ENCODE measurements around the gene TMUB1. TPM values are rescaled to one million over a fixed set of nuclear protein-coding genes. Genes with fewer than 3 reads are reported as not detected.

Gene TMUB1
- total RNA-seq, 1 experiment from 2014 or later: 51.2 TPM

- CTCF ChIA-PET: interaction anchor here (0.8 to 1.2 kb wide), 2 partner anchors 27 to 55 kb away, joined by 4 to 5 read pairs; partner anchors contain the start of gene ABCB8
- TF ChIP-seq, protein P1, sequence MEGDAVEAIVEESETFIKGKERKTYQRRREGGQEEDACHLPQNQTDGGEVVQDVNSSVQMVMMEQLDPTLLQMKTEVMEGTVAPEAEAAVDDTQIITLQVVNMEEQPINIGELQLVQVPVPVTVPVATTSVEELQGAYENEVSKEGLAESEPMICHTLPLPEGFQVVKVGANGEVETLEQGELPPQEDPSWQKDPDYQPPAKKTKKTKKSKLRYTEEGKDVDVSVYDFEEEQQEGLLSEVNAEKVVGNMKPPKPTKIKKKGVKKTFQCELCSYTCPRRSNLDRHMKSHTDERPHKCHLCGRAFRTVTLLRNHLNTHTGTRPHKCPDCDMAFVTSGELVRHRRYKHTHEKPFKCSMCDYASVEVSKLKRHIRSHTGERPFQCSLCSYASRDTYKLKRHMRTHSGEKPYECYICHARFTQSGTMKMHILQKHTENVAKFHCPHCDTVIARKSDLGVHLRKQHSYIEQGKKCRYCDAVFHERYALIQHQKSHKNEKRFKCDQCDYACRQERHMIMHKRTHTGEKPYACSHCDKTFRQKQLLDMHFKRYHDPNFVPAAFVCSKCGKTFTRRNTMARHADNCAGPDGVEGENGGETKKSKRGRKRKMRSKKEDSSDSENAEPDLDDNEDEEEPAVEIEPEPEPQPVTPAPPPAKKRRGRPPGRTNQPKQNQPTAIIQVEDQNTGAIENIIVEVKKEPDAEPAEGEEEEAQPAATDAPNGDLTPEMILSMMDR (IDR thresholded peaks at IDR 0.05; ENCODE audit: unreplicated experiment): no peak
- DNase-seq: no peak
- no peaks in the 10 kb centered on the region for H3K9me3 Mint-ChIP-seq (ENCODE audit: low read depth, unreplicated experiment)
- H3K27ac Mint-ChIP-seq (ENCODE audit: unreplicated experiment): no peak overlapping the region
- H3K4me3 Mint-ChIP-seq (ENCODE audit: low read depth, unreplicated experiment): peak overlapping the region; percentile 98
- BruUV-seq (replicated peaks): no TSS peak
- no peaks in the 10 kb centered on the region for H3K27me3 Mint-ChIP-seq (ENCODE audit: unreplicated experiment)
- H3K4me1 Mint-ChIP-seq (ENCODE audit: low read depth, unreplicated experiment): peaks cover 24% of the 10 kb centered on the region
- peaks cover 71% of the 10 kb centered on the region for H3K36me3 Mint-ChIP-seq (ENCODE audit: insufficient read depth, unreplicated experiment)
- intact Hi-C loops (cut with micrococcal nuclease; ENCODE audit: unreplicated experiment): loop anchor here (5.0 kb wide), 1 partner anchor 56 kb away; the partner anchor contains the start of gene ABCB8
Measured at GRCh38 chr7:151083824-151084160, 499 bp upstream of the TMUB1 start.

GRCh38 chr7:151082141-151083070 lies 887 bp downstream of the TMUB1 start:
- no TSS peak for BruUV-seq (replicated peaks)
- peaks cover 63% of the 10 kb centered on the region for H3K36me3 Mint-ChIP-seq (ENCODE audit: insufficient read depth, unreplicated experiment)
- TF ChIP-seq, protein P1 (IDR thresholded peaks at IDR 0.05; ENCODE audit: unreplicated experiment): no peak
- no peak for DNase-seq
- H3K27ac Mint-ChIP-seq (ENCODE audit: unreplicated experiment): peak overlapping the region; percentile 61
- CTCF ChIA-PET: interaction anchor here (1.2 kb wide), 1 partner anchor 54 kb away, joined by 5 read pairs; the partner anchor contains the start of gene ABCB8
- H3K4me1 Mint-ChIP-seq (ENCODE audit: low read depth, unreplicated experiment): peaks cover 24% of the 10 kb centered on the region
- intact Hi-C loops (cut with micrococcal nuclease; ENCODE audit: unreplicated experiment): loop anchor here (5.0 kb wide), 1 partner anchor 55 kb away; the partner anchor contains the start of gene ABCB8
- no peaks in the 10 kb centered on the region for H3K9me3 Mint-ChIP-seq (ENCODE audit: low read depth, unreplicated experiment)
- H3K4me3 Mint-ChIP-seq (ENCODE audit: low read depth, unreplicated experiment): peak overlapping the region; percentile 98
- H3K27me3 Mint-ChIP-seq (ENCODE audit: unreplicated experiment): no peaks in the 10 kb centered on the region

DNA sequence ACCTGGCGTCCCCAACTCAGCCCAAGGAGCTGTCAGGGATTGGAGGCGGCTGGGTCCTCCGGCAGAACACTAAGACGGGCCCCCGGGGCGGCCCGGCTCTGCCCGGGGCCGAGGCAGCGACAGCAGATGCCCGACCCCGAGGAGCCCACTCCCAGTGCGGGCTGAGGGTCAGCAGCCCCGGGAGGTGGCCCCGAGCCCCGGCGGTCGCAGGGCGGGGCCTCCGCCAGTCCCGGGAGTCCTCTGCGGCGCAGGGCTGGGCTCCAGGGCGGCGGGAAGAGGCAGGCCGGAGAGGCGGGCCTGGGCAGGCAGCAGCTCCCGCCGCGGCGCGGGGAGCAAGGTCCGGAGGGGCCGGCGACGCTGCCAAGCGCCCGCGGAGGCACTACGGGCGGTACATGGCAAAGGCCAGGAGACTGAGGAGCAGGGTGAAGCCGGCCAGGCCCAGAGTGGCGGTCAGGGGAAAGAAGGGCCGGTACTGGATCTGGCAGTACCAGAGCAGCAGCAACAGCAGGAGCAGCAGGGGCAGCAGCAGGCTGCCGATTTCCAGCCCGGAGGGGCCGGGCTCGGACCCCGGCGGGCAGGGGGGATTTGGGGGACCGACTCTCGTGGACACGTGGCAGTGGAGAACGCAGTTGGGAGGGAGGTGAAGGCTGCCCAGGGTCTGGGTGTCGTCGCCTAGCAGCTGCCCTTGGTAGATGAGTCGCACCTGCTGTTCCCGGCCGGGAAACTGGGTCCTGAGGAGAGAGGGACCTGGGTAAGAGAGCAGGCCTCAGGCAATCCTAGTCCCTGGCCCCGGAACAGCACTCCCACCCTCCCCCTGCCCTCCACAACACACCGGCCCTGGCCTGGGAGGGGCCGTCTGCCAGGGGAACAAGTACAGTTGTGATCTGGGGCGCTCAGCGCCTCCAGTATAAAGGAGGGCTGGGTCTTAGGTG lies 1.9 kb downstream of the TMUB1 start:
- Mint-ChIP-seq H3K27ac (ENCODE audit: unreplicated experiment) (peak overlapping the region; percentile 61), H3K9me3 (ENCODE audit: low read depth, unreplicated experiment) (no peaks in the 10 kb centered on the region), H3K4me3 (ENCODE audit: low read depth, unreplicated experiment) (peak overlapping the region; percentile 98), H3K27me3 (ENCODE audit: unreplicated experiment) (no peaks in the 10 kb centered on the region), H3K36me3 (ENCODE audit: insufficient read depth, unreplicated experiment) (peaks cover 63% of the 10 kb centered on the region), H3K4me1 (ENCODE audit: low read depth, unreplicated experiment) (peaks cover 24% of the 10 kb centered on the region)
- TF ChIP-seq, protein P1 (IDR thresholded peaks at IDR 0.05; ENCODE audit: unreplicated experiment): no peak
- intact Hi-C loops (cut with micrococcal nuclease; ENCODE audit: unreplicated experiment): loop anchor here (5.0 kb wide), 1 partner anchor 54 kb away; the partner anchor contains the start of gene ABCB8
- CTCF ChIA-PET: interaction anchor here (1.0 kb wide), 1 partner anchor 53 kb away, joined by 3 read pairs; the partner anchor contains the start of gene ABCB8
- peak; percentile 35 for DNase-seq
- BruUV-seq (replicated peaks): no TSS peak
